ENCODE measurements around the gene WDR88.
"Not testable (repeated sequence)": the region's sequence is repeated elsewhere in the genome, so short reads cannot be mapped to it uniquely, and the experiment has no call there.

- not testable (repeated sequence) for TF ChIP-seq CTCF, POLR2A (IDR thresholded peaks at IDR 0.05)
Observed at GRCh38 chr19:33154313-33154712, 22.4 kb downstream of the WDR88 start.

All from ovary (tissue), 3 donors.